HG02885 (cell line): ENCODE data around the gene KDM4C.

Experiments used
- ATAC-seq: cut with Tn5 transposase; IDR thresholded peaks from one replicate; pipeline ENCODE4 v1.9.1; 2021; ENCODE audit warnings: mild to moderate bottlenecking; ENCODE audit not compliant: unreplicated experiment, poor library complexity

KDM4C gene

GRCh38 chr9:7223981-7224380 is 466.2 kb downstream of the KDM4C start:
- ATAC-seq = no peak
